ENCODE results near the gene TNF. TPM values are rescaled to one million over a fixed set of nuclear protein-coding genes. Genes with fewer than 3 reads are reported as not detected.
A peak's percentile ranks its signal among the peaks of the same experiment; 100 is the strongest.

TNF gene
- total RNA-seq, 2 experiments from 2014 or later = 2.5 to 3.5 TPM

DNA sequence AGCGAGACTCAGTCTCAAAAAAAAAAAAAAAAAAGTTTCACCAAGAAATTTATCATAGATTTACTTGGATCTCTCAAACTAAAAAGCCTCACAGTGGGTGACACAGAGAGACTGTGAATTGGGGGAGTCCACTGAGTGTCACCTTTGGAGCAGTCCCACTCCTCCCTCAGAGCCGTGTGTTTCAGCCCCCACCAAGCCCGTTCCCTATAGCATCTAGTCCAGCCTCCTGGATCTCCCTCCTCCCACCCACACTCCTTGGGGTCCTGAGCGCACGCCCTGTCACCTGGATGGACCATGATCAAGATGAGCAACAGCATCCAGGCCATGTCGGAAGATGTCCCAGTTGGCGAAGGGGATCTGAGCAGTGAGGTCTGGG, 17.0 kb downstream of the TNF start:
- no peak for DNase-seq (ENCODE audit: low spot score)
- CTCF ChIA-PET (ENCODE audit: unreplicated experiment) = interaction anchor here (1.1 to 1.2 kb wide), 2 partner anchors 11 to 44 kb away, joined by 3 to 7 read pairs; no protein-coding TSS in a partner anchor
- no peak overlapping the region for H3K4me3 ChIP-seq (ENCODE audit: low read depth, low read length, poor library complexity, severe bottlenecking)
- peak overlapping the region; percentile 84 for H2AFZ ChIP-seq (ENCODE audit: low read length)
- peak overlapping the region; percentile 7 for H3K27ac ChIP-seq (ENCODE audit: low read depth, low read length, poor library complexity, severe bottlenecking)
- intact Hi-C loops (cut with micrococcal nuclease; ENCODE audit: unreplicated experiment) = no loop called here
- no peaks in the 10 kb centered on the region for H3K79me2 ChIP-seq (ENCODE audit: insufficient read depth, low read depth, low read length)
- no peaks in the 10 kb centered on the region for H3K36me3 ChIP-seq (ENCODE audit: insufficient read depth, low read length)
- H3K9me3 ChIP-seq (ENCODE audit: low read length) = no peaks in the 10 kb centered on the region
- H3K4me2 ChIP-seq (ENCODE audit: low read length) = peak overlapping the region; percentile 37; the same call in 1 of the 2 replicates
- TF ChIP-seq EZH2phosphoT487 (IDR thresholded peaks at IDR 0.05; ENCODE audit: borderline replicate concordance, low read depth, low read length) = no peak
- TF ChIP-seq CTCF (conservative IDR thresholded peaks at IDR 0.05; ENCODE audit: low read length) = no peak
- POLR2A ChIA-PET = interaction anchor here (0.9 to 2.8 kb wide), 5 partner anchors 8 to 46 kb away, joined by 5 to 30 read pairs (median 8); partner anchors contain the start of genes ATP6V1G2, LTB and NFKBIL1
- no peaks in the 10 kb centered on the region for H3K9me2 ChIP-seq (ENCODE audit: insufficient read depth, low read length)
- no peaks in the 10 kb centered on the region for H4K20me1 ChIP-seq (ENCODE audit: insufficient read depth, low read length)
- BruUV-seq (replicated peaks) = no TSS peak
- peaks cover 35% of the 10 kb centered on the region for H3K4me1 ChIP-seq (ENCODE audit: insufficient read depth, low read length, poor library complexity, severe bottlenecking)

- H3K27ac ChIP-seq (ENCODE audit: low read depth, low read length, poor library complexity, severe bottlenecking) = no peak overlapping the region
- no peaks in the 10 kb centered on the region for H3K9me2 ChIP-seq (ENCODE audit: insufficient read depth, low read length)
- H3K36me3 ChIP-seq (ENCODE audit: insufficient read depth, low read length) = no peaks in the 10 kb centered on the region
- no TSS peak for BruUV-seq (replicated peaks)
- TF ChIP-seq CTCF (conservative IDR thresholded peaks at IDR 0.05; ENCODE audit: low read length) (peak; percentile 84), EZH2phosphoT487 (IDR thresholded peaks at IDR 0.05; ENCODE audit: borderline replicate concordance, low read depth, low read length) (no peak)
- H2AFZ ChIP-seq (ENCODE audit: low read length) = no peak overlapping the region
- H3K4me1 ChIP-seq (ENCODE audit: insufficient read depth, low read length, poor library complexity, severe bottlenecking) = peaks cover 29% of the 10 kb centered on the region
- no peaks in the 10 kb centered on the region for H4K20me1 ChIP-seq (ENCODE audit: insufficient read depth, low read length)
- ChIA-PET POLR2A (interaction anchor here (0.6 to 6.2 kb wide), 5 partner anchors 8 to 55 kb away, joined by 3 to 49 read pairs (median 9); partner anchors contain the start of genes DDX39B and LTB), CTCF (ENCODE audit: unreplicated experiment) (interaction anchor here (1.4 to 3.7 kb wide), 3 partner anchors 15 to 49 kb away, joined by 6 to 27 read pairs (median 23); partner anchors contain the start of genes ATP6V1G2, LTB and NFKBIL1)
- intact Hi-C loops (cut with micrococcal nuclease; ENCODE audit: unreplicated experiment) = loop anchor here (1.0 kb wide), 1 partner anchor 16 kb away; no protein-coding TSS in a partner anchor
- no peaks in the 10 kb centered on the region for H3K9me3 ChIP-seq (ENCODE audit: low read length)
- no peak overlapping the region for H3K4me3 ChIP-seq (ENCODE audit: low read depth, low read length, poor library complexity, severe bottlenecking)
- H3K4me2 ChIP-seq (ENCODE audit: low read length) = no peak overlapping the region
- DNase-seq (ENCODE audit: low spot score) = peak; percentile 82
- no peaks in the 10 kb centered on the region for H3K79me2 ChIP-seq (ENCODE audit: insufficient read depth, low read depth, low read length)
These were observed 21.6 kb downstream of the TNF start for GRCh38 chr6:31597006-31597405.

- H3K27ac ChIP-seq (ENCODE audit: low read depth, low read length, poor library complexity, severe bottlenecking) = no peak overlapping the region
- no peaks in the 10 kb centered on the region for H3K79me2 ChIP-seq (ENCODE audit: insufficient read depth, low read depth, low read length)
- TF ChIP-seq CTCF (conservative IDR thresholded peaks at IDR 0.05; ENCODE audit: low read length) = no peak
- DNase-seq (ENCODE audit: low spot score) = no peak
- H4K20me1 ChIP-seq (ENCODE audit: insufficient read depth, low read length) = no peaks in the 10 kb centered on the region
- H2AFZ ChIP-seq (ENCODE audit: low read length) = no peak overlapping the region
- no TSS peak for BruUV-seq (replicated peaks)
- CTCF ChIA-PET (ENCODE audit: unreplicated experiment) = no interaction called here
- intact Hi-C loops (cut with micrococcal nuclease; ENCODE audit: unreplicated experiment) = no loop called here
- H3K36me3 ChIP-seq (ENCODE audit: insufficient read depth, low read length) = no peaks in the 10 kb centered on the region
- no peaks in the 10 kb centered on the region for H3K9me2 ChIP-seq (ENCODE audit: insufficient read depth, low read length)
- no peaks in the 10 kb centered on the region for H3K9me3 ChIP-seq (ENCODE audit: low read length)
- no peak overlapping the region for H3K4me3 ChIP-seq (ENCODE audit: low read depth, low read length, poor library complexity, severe bottlenecking)
- H3K4me2 ChIP-seq (ENCODE audit: low read length) = no peak overlapping the region
- POLR2A ChIA-PET = interaction anchor here (0.7 to 2.0 kb wide), 2 partner anchors 10 to 26 kb away, joined by 3 to 4 read pairs; no protein-coding TSS in a partner anchor
- H3K4me1 ChIP-seq (ENCODE audit: insufficient read depth, low read length, poor library complexity, severe bottlenecking) = no peaks in the 10 kb centered on the region
These were observed 32.0 kb downstream of the TNF start for GRCh38 chr6:31607317-31607716.
